IPS DF 6.9 (cell line): ENCODE measurements around the gene RAD9A.

Source experiments
- DNase-seq: peaks from one replicate; pipeline ENCODE4 v3.0.0-alpha.2; 2013; ENCODE audit warnings: low read depth, low spot score
- H3K27ac ChIP-seq: one replicate; pipeline ENCODE4 v1.5.1; 2013; ENCODE audit warnings: low read length, control low read depth
- H3K27me3 ChIP-seq: 2 replicates; pipeline ENCODE4 v1.6.1; 2013; ENCODE audit warnings: mild to moderate bottlenecking, low read length; ENCODE audit not compliant: control insufficient read depth, insufficient read depth
- H3K36me3 ChIP-seq: 2 replicates; pipeline ENCODE4 v1.6.1; 2013; ENCODE audit warnings: low read length; ENCODE audit not compliant: control insufficient read depth, insufficient read depth
- H3K4me1 ChIP-seq: 2 replicates; pipeline ENCODE4 v1.6.1; 2013; ENCODE audit warnings: low read length; ENCODE audit not compliant: control insufficient read depth, insufficient read depth
- H3K4me3 ChIP-seq: 2 replicates; pipeline ENCODE4 v1.5.1; 2013; ENCODE audit warnings: mild to moderate bottlenecking, low read length
- H3K9me3 ChIP-seq: 2 replicates; pipeline ENCODE4 v1.6.1; 2013; ENCODE audit warnings: low read length, inconsistent platforms; ENCODE audit not compliant: control insufficient read depth, insufficient read depth
- WGBS: extraction: QIAGEN DNeasy Blood & Tissue Kit; methylation state at CpG from one replicate; pipeline ENCODE4 v1.1.7; 2013; ENCODE audit warnings: mixed read lengths, missing lambda C conversion rate; ENCODE audit not compliant: insufficient read length, insufficient coverage; 5-methylcytosine and 5-hydroxymethylcytosine counted together

The RAD9A gene

GRCh38 chr11:67370351-67371076, 21.3 kb upstream of the RAD9A start:
- WGBS, result no CpG with 5 or more reads among the region's 14 CpGs
- peaks cover 21% of the 10 kb centered on the region for H3K4me1 ChIP-seq
- no peak overlapping the region for H3K27ac ChIP-seq
- H3K9me3 ChIP-seq, result no peaks in the 10 kb centered on the region
- DNase-seq, result no peak
- no peak overlapping the region for H3K4me3 ChIP-seq
- H3K27me3 ChIP-seq, result peaks cover 14% of the 10 kb centered on the region; the same call in 1 of the 2 replicates
- no peaks in the 10 kb centered on the region for H3K36me3 ChIP-seq

- Histone ChIP-seq H3K36me3 (no peaks in the 10 kb centered on the region), H3K4me3 (no peak overlapping the region; the same call in 1 of the 2 replicates), H3K27me3 (peaks cover 17% of the 10 kb centered on the region; the same call in 1 of the 2 replicates), H3K9me3 (no peaks in the 10 kb centered on the region), H3K4me1 (peaks cover 22% of the 10 kb centered on the region), H3K27ac (no peak overlapping the region)
- no CpG with 5 or more reads among the region's 8 CpGs for WGBS
- DNase-seq, result no peak
Measured at GRCh38 chr11:67371189-67371910, 20.4 kb upstream of the RAD9A start.

- no peak for DNase-seq
- Histone ChIP-seq H3K4me1 (peaks cover 22% of the 10 kb centered on the region), H3K27me3 (peaks cover 20% of the 10 kb centered on the region), H3K36me3 (no peaks in the 10 kb centered on the region), H3K4me3 (peak overlapping the region; percentile 28; the same call in 1 of the 2 replicates), H3K27ac (no peak overlapping the region), H3K9me3 (no peaks in the 10 kb centered on the region)
- WGBS, result no CpG with 5 or more reads among the region's 16 CpGs
Measured at GRCh38 chr11:67371911-67372320, 19.9 kb upstream of the RAD9A start.

GRCh38 chr11:67372321-67372992, 19.3 kb upstream of the RAD9A start:
- Histone ChIP-seq H3K36me3 (no peaks in the 10 kb centered on the region), H3K27me3 (peaks cover 25% of the 10 kb centered on the region), H3K4me3 (peak overlapping the region; percentile 62; the same call in 1 of the 2 replicates), H3K27ac (no peak overlapping the region), H3K4me1 (peaks cover 22% of the 10 kb centered on the region), H3K9me3 (no peaks in the 10 kb centered on the region)
- WGBS, result no CpG with 5 or more reads among the region's 78 CpGs
- DNase-seq, result no peak

GRCh38 chr11:67372993-67373647, 18.7 kb upstream of the RAD9A start, which contains the start of gene CLCF1:
TSS of gene CLCF1 (minus strand) at chr11:67373598. CDS start at chr11:67373539, 59 bp downstream.
- peaks cover 22% of the 10 kb centered on the region for H3K4me1 ChIP-seq
- H3K4me3 ChIP-seq, result peak within 1 kb of the TSS; percentile 62; the same call in 1 of the 2 replicates
- peaks cover 25% of the 10 kb centered on the region for H3K27me3 ChIP-seq
- no peak within 1 kb of the TSS for H3K27ac ChIP-seq
- no peaks in the 10 kb centered on the region for H3K9me3 ChIP-seq
- no CpG with 5 or more reads among the region's 76 CpGs for WGBS
- DNase-seq, result no peak
- no peaks in the 10 kb centered on the region for H3K36me3 ChIP-seq

GRCh38 chr11:67373648-67374570, 17.9 kb upstream of the RAD9A start:
- Histone ChIP-seq H3K4me3 (peak overlapping the region; percentile 62; the same call in 1 of the 2 replicates), H3K9me3 (no peaks in the 10 kb centered on the region), H3K4me1 (peaks cover 22% of the 10 kb centered on the region), H3K27me3 (peaks cover 25% of the 10 kb centered on the region), H3K36me3 (no peaks in the 10 kb centered on the region), H3K27ac (no peak overlapping the region)
- DNase-seq, result no peak
- no CpG with 5 or more reads among the region's 40 CpGs for WGBS

- peak overlapping the region; percentile 24; the same call in 1 of the 2 replicates for H3K4me3 ChIP-seq
- no peaks in the 10 kb centered on the region for H3K9me3 ChIP-seq
- DNase-seq, result no peak
- peaks cover 22% of the 10 kb centered on the region for H3K4me1 ChIP-seq
- peaks cover 25% of the 10 kb centered on the region for H3K27me3 ChIP-seq
- H3K27ac ChIP-seq, result no peak overlapping the region
- WGBS, result no CpG with 5 or more reads among the region's 9 CpGs
- H3K36me3 ChIP-seq, result no peaks in the 10 kb centered on the region
Measured at GRCh38 chr11:67374571-67375281, 17.1 kb upstream of the RAD9A start.

GRCh38 chr11:67375320-67376055, 16.3 kb upstream of the RAD9A start:
- Histone ChIP-seq H3K36me3 (no peaks in the 10 kb centered on the region), H3K27me3 (peaks cover 25% of the 10 kb centered on the region), H3K4me1 (peaks cover 18% of the 10 kb centered on the region), H3K4me3 (peak overlapping the region; percentile 10; the same call in 1 of the 2 replicates), H3K9me3 (no peaks in the 10 kb centered on the region), H3K27ac (no peak overlapping the region)
- WGBS, result no CpG with 5 or more reads among the region's 15 CpGs
- DNase-seq, result no peak
